Hepatic stellate cell (primary cell): Measurements from ENCODE around the gene PRKN.

ENCODE experiments used
- DNase-seq: peaks from one replicate; pipeline ENCODE4 v3.0.0; 2011; ENCODE audit warnings: low spot score

PRKN gene

DNA sequence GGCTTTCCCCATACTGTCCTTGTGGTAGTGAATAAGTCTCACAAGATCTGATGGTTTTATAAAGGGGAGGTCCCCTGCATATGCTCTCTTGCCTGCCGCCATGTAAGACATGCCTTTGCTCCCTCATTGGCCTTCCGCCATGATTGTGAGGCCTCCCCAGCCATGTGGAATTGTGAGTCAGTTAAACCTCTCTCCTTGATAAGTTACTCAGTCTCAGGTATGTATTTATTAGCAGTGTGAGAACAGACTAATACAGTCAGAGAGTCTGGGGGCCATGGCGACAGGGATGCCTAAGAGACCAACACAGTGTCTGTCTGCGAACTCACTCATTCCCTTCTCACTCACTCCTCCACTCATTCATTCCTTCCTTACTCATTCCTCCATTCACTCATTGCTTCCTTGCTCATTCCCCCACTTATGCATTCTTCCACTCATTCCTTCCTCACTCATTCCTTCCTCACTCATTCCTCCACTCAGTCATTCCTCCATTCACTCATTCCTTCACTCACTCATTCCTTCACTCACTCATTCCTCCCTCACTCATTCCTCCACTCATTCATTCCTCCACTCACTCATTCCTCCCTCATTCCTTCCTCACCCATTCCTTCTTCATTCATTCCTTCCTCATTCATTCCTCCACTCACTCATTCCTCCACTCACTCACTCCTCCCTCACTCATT, 1316.2 kb downstream of the PRKN start:
- no peak for DNase-seq

DNA sequence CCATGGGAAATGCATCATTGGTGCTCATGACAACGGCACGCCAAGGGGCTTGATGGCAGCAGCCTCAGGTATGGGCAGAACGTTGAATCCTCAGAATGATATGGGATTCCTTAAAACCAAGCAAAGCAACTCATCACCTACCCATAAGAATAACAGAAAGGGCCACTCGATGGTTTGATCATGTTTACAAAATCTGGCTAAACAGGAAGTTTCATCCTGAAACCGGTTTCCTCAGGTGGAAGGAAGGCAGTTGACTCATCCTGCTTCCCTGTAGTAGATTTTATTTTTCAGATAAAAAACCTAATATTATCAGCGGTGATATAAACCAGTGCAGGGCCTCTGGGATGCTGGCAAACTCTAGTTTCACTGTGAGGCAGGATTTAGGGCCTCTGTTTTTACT, 1316.8 kb downstream of the PRKN start:
- no peak for DNase-seq

DNA sequence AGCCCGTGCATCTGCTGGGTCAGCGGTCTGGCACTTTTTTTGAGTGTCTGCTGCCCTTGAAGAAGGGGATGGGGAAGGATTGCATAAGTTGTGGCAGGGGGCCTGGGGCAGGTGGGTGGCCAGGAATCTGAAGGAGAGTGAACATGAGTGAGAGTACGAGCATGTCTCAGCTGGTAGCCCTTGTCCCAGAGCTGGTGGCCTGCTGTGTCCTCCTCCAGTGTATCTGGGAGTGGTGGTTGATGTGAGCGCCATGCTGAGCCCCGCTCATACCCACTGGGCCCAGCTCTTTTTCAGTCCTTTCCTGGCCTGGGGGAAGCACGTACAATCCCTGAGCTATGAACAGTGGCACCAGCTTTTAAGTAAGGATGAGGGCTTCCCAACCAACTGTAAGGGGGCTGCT, 1317.5 kb downstream of the PRKN start:
- DNase-seq, result no peak

DNA sequence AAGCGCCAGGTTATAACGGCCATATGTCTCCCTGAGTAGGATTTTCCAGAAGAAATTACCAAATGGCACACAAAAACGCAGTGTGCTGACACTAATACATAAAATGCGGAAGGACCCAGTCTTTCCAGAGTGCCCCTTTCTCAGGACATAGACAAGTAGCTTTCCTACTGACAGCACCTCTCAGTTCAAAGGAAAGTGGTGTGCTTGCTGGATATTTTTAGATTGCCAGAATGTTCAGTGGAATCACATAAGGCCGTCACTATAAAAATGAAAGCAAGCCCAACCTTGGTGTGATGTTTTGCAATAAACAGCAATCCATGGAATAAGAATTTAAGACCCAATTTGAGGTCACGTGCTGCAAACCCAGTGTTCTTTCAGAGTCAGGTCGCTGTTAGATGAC, 1318.2 kb downstream of the PRKN start:
- DNase-seq, result no peak

DNA sequence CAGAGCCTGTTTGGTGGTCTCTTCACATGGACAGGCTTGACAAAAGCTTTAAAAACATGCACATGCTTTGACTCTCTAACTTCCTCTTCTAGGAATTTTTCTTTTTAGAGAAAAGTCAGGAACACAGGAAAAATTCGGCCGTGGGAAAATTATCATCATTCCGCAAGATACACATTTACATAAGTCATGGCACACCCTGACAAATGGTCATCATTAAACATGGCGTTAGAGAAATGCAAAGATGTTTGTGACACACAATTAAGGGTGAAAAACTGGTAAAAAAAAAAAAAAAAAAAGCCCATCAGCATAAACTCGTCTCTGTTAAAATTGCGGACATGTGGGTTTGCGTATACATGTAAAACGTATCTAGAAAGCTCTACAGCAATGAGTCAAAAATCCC, 1319.5 kb downstream of the PRKN start:
- DNase-seq, result no peak

DNA sequence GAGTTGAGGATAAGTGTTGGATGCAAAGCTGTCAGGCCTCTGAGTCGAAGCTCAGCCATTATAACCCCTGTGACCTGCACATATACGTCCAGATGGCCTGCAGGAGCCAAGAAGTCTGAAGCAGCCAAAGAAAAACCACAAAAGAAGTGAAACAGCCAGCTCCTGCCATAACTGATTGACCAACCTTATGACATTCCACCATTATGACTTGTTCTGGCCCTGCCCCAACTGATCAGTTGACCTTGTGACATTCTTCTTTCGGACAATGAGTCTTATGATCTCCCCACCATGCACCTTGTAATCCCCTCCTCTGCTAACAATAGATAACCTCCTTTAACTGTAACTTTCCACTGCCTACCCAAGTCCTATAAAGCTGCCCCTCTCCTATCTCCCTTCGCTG, 1320.0 kb downstream of the PRKN start:
- no peak for DNase-seq

DNA sequence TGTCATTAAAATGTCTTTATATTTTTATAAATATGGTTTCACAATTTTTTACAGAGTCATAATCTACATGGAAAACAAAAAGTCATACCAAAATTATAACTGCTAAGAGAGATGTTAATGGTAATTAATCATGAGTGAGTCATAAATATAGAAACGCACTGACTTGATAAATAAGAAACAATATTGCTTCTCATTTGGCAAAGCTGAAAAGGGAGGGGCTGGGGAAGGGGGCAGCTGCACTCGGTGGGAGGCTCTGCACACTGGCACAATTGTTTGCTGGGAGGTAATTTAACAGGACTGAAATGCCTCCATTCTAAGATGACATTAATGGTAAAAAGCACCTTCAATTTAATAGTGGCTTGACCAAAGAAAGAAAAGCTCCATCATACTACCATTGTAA, 1320.5 kb downstream of the PRKN start:
- no peak for DNase-seq

DNA sequence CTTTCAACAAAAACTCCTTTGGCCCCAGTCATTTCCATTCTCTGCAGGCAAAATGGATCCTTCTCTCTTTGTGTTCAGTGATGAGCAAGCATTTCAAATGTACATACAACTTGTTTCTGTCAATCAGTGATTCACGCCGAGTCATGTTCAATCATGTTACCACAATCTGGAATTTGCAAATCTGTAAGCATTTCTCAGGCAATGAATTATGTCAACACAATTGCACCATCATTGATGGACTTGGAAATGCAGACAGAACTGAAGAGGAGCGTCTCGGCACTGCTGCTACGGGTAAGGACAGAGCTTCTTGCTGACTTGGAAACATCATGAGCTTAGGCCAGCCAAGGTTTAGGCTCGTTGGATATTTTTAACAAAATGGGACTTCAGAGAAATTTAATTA, 1320.9 kb downstream of the PRKN start:
- peak; percentile 14 for DNase-seq

DNA sequence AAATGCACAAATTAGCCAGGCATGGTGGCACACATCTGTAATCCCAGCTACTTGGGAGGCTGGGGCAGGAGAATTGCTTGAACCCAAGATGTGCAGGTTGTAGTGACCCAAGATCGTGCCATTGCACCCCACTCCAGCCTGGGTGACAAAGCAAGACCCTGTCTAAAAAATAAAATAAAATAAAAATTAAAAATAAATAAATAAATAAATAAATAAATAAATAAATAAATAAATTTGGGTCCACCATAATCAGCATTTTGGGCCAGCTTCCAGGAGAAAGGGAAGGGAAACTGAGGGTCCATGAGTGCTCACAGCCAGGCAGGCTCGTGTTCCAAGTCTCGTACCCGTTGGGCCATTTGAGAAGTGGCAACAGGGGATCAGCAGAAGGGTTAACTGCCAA, 1322.1 kb downstream of the PRKN start:
- DNase-seq, result no peak

DNA sequence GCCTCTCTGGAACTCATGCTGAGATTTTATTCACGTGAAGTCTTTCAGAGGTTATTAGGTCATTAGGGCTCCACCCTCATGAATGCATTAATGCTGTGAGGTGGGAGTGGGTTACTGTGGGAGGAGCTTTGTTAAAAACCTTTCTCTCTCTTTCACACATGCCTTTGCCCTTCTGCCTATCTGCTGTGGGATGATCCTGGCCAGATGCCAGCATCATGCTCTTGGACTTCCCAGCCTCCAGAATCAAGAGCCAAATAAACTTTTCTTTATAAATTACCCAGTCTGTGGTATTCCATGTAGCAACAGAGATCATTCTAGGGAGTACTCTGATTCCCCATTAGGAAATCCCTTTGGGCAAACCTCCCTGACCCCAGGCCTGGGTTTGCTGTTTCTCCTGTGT, 1323.8 kb downstream of the PRKN start:
- no peak for DNase-seq

DNA sequence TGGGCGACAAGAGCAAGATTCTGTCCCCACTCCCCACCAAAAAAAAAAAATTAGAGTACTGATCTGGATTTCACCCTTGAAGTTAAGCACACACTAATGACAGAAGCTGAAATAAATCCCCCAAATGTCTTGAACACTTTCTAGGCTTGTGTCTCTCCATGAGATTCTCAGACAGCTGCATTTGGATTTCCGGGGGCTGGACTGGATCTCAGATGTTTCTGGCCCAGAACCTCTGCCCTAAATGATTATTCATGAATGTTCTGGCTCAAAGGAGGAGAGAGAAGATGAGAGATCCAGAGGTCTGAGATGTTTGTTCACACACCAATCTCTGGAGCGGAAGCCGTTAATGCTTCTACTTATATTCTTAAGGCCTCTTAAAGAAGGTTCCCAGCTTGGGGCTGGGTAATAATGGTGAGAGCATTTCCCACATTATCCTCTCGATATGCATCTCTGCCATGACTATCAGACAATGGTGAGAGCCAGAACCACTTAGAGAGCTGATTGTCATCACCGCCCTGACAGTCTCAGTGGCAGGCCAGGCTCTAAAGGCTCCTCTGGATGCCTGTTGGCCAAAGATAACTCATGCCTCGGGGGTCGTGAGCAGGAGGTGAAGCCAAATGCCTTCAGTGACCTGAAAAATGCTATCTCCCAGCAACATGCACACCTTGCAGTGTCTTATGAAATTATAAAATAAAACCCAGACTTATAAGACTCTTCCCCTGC, 1325.8 kb downstream of the PRKN start:
- no peak for DNase-seq

DNA sequence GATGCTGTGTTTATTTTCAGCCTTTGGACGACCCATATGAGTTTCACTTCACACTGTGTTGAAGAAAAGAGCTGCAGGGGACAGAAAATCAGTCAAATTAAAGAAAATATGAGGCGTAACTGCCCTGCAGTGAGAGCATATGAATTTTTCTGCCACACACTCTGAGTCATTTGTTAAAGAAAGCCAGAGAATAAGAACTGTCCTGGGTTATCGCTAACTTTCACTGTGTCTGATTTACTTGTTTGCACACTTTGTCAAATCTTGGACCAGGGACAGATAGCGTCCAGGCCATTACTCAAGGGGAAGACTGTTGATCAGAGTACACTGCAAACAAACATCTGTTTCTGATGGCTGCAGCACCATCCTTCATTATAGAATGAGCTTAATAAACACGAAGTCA, 1326.9 kb downstream of the PRKN start:
- no peak for DNase-seq

DNA sequence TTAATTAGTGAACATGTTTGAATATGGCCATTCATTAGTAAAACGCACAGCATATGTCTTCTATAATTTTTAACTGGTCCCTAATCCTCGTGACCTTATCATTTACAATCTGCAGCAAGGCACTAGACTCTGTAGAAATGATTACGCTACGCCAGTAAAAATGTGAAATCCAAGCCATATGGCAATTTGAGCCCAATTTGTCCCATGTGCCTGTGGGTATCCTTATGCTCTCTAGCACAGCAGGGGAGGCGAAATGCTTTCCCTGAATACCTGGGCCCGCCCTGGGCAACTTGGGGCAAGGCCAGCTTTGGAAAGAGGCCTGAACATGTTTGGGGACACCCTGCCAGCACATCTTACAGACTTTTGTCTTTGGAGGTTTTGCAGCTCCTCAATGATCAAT, 1331.0 kb downstream of the PRKN start:
- DNase-seq, result no peak

DNA sequence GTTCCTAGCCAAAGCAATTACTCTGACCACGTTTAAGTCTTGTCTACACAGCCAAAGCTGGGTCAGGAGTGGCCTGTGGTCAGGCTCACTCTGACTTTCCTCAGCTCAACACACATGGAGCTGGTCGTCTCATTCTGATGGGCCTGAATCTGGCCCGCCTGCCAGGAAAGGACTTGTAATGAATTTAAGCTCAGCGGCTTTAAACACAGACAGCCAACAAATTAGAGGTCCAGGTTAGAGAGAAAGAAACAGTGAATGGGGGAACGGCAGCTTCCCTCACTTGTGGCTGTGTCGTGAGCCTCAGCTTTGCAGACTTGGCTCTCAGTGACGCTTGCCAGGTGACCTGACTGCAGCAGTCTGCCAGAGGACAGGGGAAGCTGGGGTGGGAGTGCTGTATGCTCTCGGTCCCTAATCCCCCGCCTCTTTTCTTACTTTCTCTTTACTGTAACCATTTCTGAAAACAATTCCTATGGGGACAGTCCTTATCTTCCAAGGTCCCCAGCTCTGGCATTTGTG, 1331.8 kb downstream of the PRKN start:
- DNase-seq, result no peak

DNA sequence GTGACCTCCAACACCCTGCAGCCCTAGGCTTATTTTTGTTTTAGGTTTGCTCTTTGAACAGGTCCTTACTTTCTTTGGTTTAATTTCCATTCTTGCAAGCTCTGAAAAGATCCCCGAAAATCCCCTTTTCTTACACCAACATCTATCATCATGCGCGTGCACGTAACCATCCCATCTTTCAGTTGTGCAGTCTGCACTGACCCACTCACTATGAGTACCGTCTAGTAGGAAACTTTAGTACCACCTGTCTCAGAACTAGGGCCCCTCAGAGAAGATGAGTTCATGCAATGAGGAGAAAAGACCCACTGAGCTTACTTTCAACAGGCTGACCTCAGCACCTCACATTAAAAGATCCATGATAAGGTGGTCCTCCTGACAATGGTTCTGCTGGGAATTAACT, 1333.1 kb downstream of the PRKN start:
- no peak for DNase-seq

DNA sequence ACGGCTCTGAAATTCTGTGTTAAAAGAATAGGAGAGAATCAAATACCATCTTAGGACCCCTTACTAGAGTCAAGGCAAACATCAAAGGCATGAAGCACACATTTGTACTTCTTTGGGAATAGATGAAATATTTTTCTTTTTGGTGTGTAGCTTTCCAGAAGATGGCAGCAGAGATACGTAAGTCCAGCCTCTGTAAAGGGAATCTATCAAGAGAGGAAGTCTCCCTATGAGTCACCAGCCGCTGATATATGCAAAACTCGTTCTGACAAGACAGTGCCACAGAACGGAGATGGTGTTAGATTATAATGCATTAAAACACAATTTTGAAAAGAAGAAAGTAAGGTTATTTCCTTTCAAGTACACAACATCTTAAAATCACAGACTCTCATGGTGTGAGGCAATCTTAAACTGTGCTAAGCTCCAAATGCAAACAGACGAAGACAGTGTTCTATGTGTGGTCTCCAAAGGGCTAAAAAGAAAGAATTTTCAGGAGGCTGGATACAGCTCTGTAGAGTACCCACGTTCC, 1333.7 kb downstream of the PRKN start:
- peak; percentile 72 for DNase-seq

DNA sequence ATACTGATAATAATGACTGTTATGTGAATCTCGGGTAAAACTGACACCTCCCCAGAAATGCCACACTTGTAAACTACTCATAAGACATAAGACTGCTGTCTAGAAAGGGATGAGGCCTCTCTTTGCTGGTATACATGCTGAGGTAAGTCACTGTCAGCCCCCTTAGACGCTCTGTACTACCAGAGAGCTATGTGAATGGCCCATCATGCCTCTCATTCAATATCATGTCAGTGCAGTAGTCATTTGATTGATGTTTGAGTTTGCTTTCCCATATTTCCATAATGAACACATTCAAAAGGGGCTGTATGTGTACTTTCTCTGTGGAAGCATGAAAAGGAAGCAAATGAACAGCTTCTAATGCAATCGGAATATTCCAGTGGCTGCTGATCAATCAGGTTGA, 1334.3 kb downstream of the PRKN start:
- DNase-seq, result no peak

DNA sequence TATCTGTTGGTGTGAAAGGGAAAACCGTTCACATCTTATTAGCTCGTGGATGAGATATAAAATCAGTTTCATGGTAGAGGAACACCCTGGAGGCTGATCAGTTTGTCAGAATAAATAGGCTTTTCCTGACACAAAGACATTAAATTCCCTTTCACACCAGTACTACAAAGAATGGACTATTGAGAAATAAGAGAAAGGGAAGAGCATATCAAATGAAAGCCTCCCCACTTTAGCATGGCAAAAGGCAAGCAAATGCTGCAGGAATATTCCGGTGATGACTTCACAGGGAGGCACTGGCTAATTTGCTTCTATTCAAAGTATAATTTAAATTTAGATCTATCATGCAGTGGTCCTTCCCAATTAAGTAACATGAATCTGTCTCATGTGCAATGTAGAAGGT, 1337.8 kb downstream of the PRKN start:
- no peak for DNase-seq

DNA sequence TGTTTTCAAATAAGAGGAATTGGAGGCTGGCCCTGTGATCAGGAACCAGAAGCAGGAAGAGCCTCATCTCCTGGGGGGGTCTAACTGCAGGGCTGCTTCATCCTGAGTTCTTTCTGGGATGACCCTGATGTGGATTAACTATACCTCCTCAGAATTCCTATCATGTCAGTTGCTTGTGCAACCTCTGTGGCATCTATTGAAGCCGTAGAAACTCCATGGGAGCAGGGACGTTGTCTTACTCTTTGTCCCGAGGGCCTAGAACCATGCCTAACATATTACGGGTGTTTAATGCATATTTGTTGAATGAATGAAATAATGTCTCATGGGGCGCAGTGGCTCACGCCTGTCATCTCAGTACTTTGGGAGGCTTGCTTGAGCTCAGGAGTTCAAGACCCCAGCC, 1343.6 kb downstream of the PRKN start:
- DNase-seq, result no peak

DNA sequence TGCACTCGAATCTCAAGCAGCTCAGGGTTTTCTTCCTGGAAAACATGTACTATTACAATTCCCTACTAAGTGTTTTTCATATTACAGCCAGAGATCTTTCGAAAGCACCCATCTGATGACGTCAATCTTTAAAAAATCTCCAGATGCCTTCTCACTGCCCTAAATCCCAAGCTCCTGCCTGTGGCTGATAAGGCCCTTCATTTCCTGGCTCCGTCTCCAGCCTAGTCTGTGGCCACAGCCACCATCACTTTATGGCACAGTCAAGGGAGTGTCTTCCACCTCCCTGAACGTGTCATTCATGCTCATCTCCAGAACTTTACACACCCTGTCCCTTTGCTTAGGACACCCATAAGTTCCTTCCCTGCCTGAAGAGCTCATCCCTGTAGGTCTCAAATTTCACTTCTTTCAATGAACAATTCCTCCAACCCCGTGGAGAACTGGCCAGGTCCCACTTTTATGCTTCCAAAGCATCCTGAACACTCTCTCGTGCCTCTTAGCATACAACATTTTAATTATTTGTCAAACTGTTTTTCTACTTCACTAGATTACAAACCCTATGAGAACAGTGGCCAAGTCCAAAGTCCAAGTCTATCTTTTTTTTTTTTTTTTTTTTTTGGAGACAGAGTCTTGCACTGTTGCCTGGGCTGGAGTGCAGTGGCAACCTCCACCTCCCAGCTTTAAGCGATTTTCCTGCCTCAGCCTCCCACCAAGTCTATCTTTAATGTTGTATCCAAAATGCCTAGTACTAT, 1347.6 kb downstream of the PRKN start:
- DNase-seq, result no peak

DNA sequence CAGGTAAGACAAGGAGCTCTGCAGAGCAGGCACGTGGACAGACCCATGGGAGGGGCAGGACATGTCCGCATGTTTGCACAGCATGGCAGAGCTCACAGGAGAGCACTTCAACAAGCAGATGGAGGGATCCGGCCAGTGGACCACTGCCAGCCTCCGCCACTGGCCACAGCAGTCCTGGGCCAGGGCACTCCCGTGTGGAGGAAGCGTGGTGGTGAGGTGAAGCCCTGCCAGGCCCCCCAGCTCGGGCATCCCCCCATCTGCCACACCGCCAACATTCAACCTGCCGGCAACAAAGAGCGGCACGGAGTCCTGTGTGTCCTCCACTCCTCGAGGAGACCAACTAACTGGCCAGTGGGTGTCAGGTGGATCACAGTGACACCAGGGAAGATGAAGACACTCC, 1349.5 kb downstream of the PRKN start:
- no peak for DNase-seq

DNA sequence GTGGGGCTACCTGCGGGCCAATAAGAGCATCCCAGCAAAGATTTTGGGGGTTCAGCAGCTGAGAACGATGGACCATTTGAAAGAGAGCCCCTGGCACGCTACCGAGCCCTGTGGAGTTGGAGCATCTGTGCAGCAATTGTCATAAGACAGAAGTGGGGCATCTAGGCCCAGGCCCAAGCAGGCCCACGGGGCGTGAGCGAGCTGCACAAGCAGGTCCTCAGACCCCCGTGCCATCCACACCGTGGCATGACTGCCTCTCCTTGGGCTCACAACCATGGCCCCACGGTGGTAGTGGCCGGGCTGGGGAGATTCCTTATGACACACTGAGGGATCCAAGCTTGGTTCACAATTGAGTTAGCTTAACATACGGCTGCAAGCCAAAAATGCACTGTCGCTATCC, 1350.5 kb downstream of the PRKN start:
- DNase-seq, result no peak

DNA sequence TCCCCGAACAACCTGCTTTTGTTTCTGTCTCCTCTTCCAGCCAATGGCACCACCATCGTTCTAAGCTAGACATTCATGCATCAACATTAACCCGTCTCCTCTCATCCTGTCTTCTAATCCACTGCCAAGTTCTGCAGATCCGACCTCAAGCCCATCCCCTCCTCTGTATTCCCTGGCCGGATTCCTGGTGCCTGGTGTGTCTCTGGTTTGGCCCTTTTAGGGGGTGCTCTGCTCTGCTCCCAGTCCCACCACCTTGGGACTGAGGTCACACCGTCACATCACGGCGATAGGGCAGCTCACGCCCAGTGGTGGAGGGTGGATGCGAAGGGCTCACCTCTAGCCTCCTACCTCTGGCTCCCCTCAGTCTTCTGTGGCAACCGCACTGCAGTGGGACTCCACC, 1351.2 kb downstream of the PRKN start:
- no peak for DNase-seq
